ENCODE results near the gene CIPC.

CIPC gene

DNA sequence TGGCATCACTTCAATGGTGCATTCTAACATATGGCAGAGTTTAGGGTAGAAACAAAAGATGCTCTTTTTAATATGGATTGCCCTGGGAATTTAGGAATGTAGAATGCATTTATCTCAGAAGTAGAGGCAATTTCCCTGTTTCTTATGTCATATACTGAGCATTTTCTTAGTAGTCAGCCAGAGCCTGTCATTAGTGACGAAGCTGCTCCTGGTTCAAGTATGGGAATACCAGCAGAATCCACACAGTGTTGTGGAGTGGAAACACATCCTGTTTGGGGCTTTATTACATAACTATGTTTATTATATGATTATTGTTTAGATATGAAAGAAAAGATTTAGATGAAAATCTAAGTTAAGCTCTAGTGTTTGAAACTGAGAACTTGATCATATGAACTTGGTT is 12.2 kb downstream of the CIPC start:
- Histone ChIP-seq H3K4me3 (ENCODE audit: insufficient read depth, low read length, poor library complexity, severe bottlenecking) (no peak overlapping the region), H3K9ac (ENCODE audit: low read length) (no peak overlapping the region)

DNA sequence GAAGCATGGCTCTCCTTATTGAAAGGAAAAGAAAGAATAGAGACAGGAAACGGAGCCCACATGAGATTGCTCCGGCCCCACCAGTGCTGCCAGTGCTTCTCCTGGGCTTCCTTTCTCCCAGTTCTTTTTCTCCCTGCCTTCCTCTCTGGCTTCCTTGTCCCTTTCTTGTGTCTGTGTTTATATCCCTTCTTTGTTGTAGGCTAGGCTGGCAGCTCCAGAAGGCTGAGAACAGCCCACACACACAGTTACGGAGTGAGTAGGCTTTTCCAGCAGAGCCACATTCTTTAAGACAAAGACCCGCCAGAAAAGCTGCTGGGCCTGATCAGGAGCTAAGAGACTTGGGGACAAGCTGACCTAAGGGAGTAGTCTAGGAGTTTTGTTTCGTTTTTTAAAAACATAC is 13.0 kb downstream of the CIPC start:
- H3K9me3 ChIP-seq (ENCODE audit: insufficient read depth, low read length): no peaks in the 10 kb centered on the region
- H3K9me2 ChIP-seq (replicated peaks; ENCODE audit: insufficient read depth, low read length): no peaks in the 10 kb centered on the region
- no peak overlapping the region for H3K9ac ChIP-seq (ENCODE audit: low read length)
- no peaks in the 10 kb centered on the region for H3K27me3 ChIP-seq (ENCODE audit: low read length)
- 0 out of 2 replicates have a peak, but pooled peaks cover 5% of the 10 kb centered on the region for H3K36me3 ChIP-seq (ENCODE audit: low read length)
- no peaks in the 10 kb centered on the region for H3F3A ChIP-seq (ENCODE audit: insufficient read depth)
- H3K4me3 ChIP-seq (ENCODE audit: insufficient read depth, low read length, poor library complexity, severe bottlenecking): no peak overlapping the region
- H2AFZ ChIP-seq (ENCODE audit: low read depth, low read length, severe bottlenecking): no peak overlapping the region
- no peaks in the 10 kb centered on the region for H3K79me2 ChIP-seq (ENCODE audit: insufficient read depth, low read length)
- no peak for TF ChIP-seq EZH2phosphoT487 (conservative IDR thresholded peaks at IDR 0.05; ENCODE audit: low read length)
- TF ChIP-seq, protein P1, sequence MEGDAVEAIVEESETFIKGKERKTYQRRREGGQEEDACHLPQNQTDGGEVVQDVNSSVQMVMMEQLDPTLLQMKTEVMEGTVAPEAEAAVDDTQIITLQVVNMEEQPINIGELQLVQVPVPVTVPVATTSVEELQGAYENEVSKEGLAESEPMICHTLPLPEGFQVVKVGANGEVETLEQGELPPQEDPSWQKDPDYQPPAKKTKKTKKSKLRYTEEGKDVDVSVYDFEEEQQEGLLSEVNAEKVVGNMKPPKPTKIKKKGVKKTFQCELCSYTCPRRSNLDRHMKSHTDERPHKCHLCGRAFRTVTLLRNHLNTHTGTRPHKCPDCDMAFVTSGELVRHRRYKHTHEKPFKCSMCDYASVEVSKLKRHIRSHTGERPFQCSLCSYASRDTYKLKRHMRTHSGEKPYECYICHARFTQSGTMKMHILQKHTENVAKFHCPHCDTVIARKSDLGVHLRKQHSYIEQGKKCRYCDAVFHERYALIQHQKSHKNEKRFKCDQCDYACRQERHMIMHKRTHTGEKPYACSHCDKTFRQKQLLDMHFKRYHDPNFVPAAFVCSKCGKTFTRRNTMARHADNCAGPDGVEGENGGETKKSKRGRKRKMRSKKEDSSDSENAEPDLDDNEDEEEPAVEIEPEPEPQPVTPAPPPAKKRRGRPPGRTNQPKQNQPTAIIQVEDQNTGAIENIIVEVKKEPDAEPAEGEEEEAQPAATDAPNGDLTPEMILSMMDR (IDR thresholded peaks at IDR 0.05; ENCODE audit: insufficient read depth, low read length, poor library complexity, severe bottlenecking): no peak
- no peak overlapping the region for H3K27ac ChIP-seq (ENCODE audit: low read depth, low read length)
- no peak overlapping the region for H3K4me2 ChIP-seq (ENCODE audit: low read depth, low read length, poor library complexity, severe bottlenecking)
- H4K20me1 ChIP-seq (ENCODE audit: low read depth, low read length): no peaks in the 10 kb centered on the region

More for the DNA sequence above, 12.2 kb downstream of the CIPC start:
- Histone ChIP-seq H3K9me3 (ENCODE audit: insufficient read depth, low read length) (no peaks in the 10 kb centered on the region), H4K20me1 (ENCODE audit: low read depth, low read length) (no peaks in the 10 kb centered on the region), H2AFZ (ENCODE audit: low read depth, low read length, severe bottlenecking) (no peak overlapping the region), H3K4me2 (ENCODE audit: low read depth, low read length, poor library complexity, severe bottlenecking) (no peak overlapping the region), H3K27ac (ENCODE audit: low read depth, low read length) (no peak overlapping the region), H3F3A (ENCODE audit: insufficient read depth) (no peaks in the 10 kb centered on the region), H3K27me3 (ENCODE audit: low read length) (no peaks in the 10 kb centered on the region), H3K9me2 (replicated peaks; ENCODE audit: insufficient read depth, low read length) (no peaks in the 10 kb centered on the region), H3K79me2 (ENCODE audit: insufficient read depth, low read length) (no peaks in the 10 kb centered on the region), H3K36me3 (ENCODE audit: low read length) (0 out of 2 replicates have a peak, but pooled peaks cover 5% of the 10 kb centered on the region)
- TF ChIP-seq, protein P1 (IDR thresholded peaks at IDR 0.05; ENCODE audit: insufficient read depth, low read length, poor library complexity, severe bottlenecking): no peak
- TF ChIP-seq EZH2phosphoT487 (conservative IDR thresholded peaks at IDR 0.05; ENCODE audit: low read length): no peak

DNA sequence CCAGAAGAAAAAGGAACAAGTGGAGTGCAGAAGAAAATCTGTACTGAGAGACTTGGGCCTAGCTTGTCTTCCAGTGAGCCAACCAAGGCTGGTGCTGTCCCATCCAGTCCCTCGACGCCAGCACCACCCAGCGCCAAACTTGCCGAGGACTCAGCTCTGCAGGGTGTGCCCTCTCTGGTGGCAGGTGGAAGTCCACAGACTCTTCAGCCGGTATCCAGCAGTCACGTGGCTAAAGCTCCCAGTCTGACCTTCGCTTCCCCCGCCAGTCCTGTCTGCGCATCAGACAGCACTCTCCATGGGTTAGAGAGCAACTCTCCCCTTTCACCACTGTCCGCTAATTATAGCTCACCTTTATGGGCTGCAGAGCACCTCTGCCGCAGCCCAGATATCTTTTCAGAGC is 15.6 kb downstream of the CIPC start:
- H3K79me2 ChIP-seq (ENCODE audit: insufficient read depth, low read length): no peaks in the 10 kb centered on the region
- H3K36me3 ChIP-seq (ENCODE audit: low read length): 0 out of 2 replicates have a peak, but pooled peaks cover 5% of the 10 kb centered on the region
- no peaks in the 10 kb centered on the region for H3K27me3 ChIP-seq (ENCODE audit: low read length)
- TF ChIP-seq, protein P1 (IDR thresholded peaks at IDR 0.05; ENCODE audit: insufficient read depth, low read length, poor library complexity, severe bottlenecking): no peak
- no peak for TF ChIP-seq EZH2phosphoT487 (conservative IDR thresholded peaks at IDR 0.05; ENCODE audit: low read length)
- H3K9me2 ChIP-seq (replicated peaks; ENCODE audit: insufficient read depth, low read length): no peaks in the 10 kb centered on the region
- no peaks in the 10 kb centered on the region for H3F3A ChIP-seq (ENCODE audit: insufficient read depth)
- no peak overlapping the region for H3K27ac ChIP-seq (ENCODE audit: low read depth, low read length)
- H3K4me3 ChIP-seq (ENCODE audit: insufficient read depth, low read length, poor library complexity, severe bottlenecking): no peak overlapping the region
- no peak overlapping the region for H3K4me2 ChIP-seq (ENCODE audit: low read depth, low read length, poor library complexity, severe bottlenecking)
- H3K9ac ChIP-seq (ENCODE audit: low read length): no peak overlapping the region
- H4K20me1 ChIP-seq (ENCODE audit: low read depth, low read length): no peaks in the 10 kb centered on the region
- no peak overlapping the region for H2AFZ ChIP-seq (ENCODE audit: low read depth, low read length, severe bottlenecking)
- no peaks in the 10 kb centered on the region for H3K9me3 ChIP-seq (ENCODE audit: insufficient read depth, low read length)

All from SU-DHL-6 (cell line).